Prostate gland (tissue), 2 donors: ENCODE results near the gene EIF4G3.

ENCODE experiments used
- CTCF ChIP-seq, 4 experiments: fragments of 200-600 bp in 2 of 4; fragments of 450-650 bp in 2 of 4; sonication (generic) in 2 of 4; IDR thresholded peaks; 1 replicate in 3 of 4; 2 replicates in 1 of 4; pipeline ENCODE4 v1.5.1; 2016 to 2019; ENCODE audit warnings: antibody characterized with exemption in 4 of 4, mild to moderate bottlenecking in 2 of 4, moderate library complexity in 2 of 4
- POLR2A ChIP-seq: fragments of 450-650 bp; IDR thresholded peaks from one replicate; pipeline ENCODE4 v1.6.1; 2016; ENCODE audit warnings: antibody characterized with exemption, mild to moderate bottlenecking
- POLR2AphosphoS5 ChIP-seq: sonication (generic); formaldehyde crosslinking; IDR thresholded peaks from one replicate; pipeline ENCODE4 v1.6.1; 2017; ENCODE audit warnings: antibody characterized with exemption

GRCh38 chr1:21064057-21064456 is 112.6 kb downstream of the EIF4G3 start:
- TF ChIP-seq CTCF (IDR thresholded peaks at IDR 0.05) (no peak), POLR2A (no peak), POLR2AphosphoS5 (no peak)
